Astrocyte (in vitro differentiated cells and primary cell): ENCODE results near the gene HDDC2. TPM values are rescaled to one million over a fixed set of nuclear protein-coding genes. Genes with fewer than 3 reads are reported as not detected.

ENCODE experiments used
- DNase-seq: peaks from one replicate; pipeline ENCODE4 v3.0.0-alpha.2; 2010; ENCODE audit warnings: low read depth
- FAIRE-seq: peaks from 2 replicates; lab custom pipeline; 2011; peaks lifted over from hg19 to GRCh38; lab: Jason Lieb, UNC
- H2AFZ ChIP-seq: 2 replicates; pipeline ENCODE4 v1.6.0; 2012; ENCODE audit warnings: low read depth, low read length, inconsistent platforms
- H3K27ac ChIP-seq: 2 replicates; pipeline ENCODE4 v1.5.1; 2011; ENCODE audit warnings: low read depth, low read length, inconsistent platforms
- H3K27me3 ChIP-seq: 2 replicates; pipeline ENCODE4 v1.6.0; 2011; ENCODE audit warnings: low read length, inconsistent platforms; ENCODE audit not compliant: insufficient read depth
- H3K36me3 ChIP-seq: 2 replicates; pipeline ENCODE4 v1.5.1; 2011; ENCODE audit warnings: low read length, inconsistent platforms; ENCODE audit not compliant: insufficient read depth
- H3K4me1 ChIP-seq: 2 replicates; pipeline ENCODE4 v1.5.1; 2011; ENCODE audit warnings: low read length, inconsistent platforms; ENCODE audit not compliant: insufficient read depth
- H3K4me2 ChIP-seq: 2 replicates; pipeline ENCODE4 v1.6.0; 2012; ENCODE audit warnings: low read length, inconsistent platforms
- H3K4me3 ChIP-seq: 2 replicates; pipeline ENCODE4 v1.5.1; 2011; ENCODE audit warnings: low read depth, mild to moderate bottlenecking, low read length, inconsistent platforms; ENCODE audit not compliant: insufficient read depth
- H3K79me2 ChIP-seq: 2 replicates; pipeline ENCODE4 v1.6.0; 2012; ENCODE audit warnings: mild to moderate bottlenecking, low read length, inconsistent platforms; ENCODE audit not compliant: insufficient read depth
- H3K9ac ChIP-seq: 2 replicates; pipeline ENCODE4 v1.6.0; 2012; ENCODE audit warnings: mild to moderate bottlenecking, low read length, inconsistent platforms
- H3K9me3 ChIP-seq: 2 replicates; pipeline ENCODE4 v1.5.1; 2012; ENCODE audit warnings: low read depth, mild to moderate bottlenecking, low read length, inconsistent platforms; ENCODE audit not compliant: insufficient read depth
- H4K20me1 ChIP-seq: 2 replicates; pipeline ENCODE4 v1.6.0; 2012; ENCODE audit warnings: low read length, inconsistent platforms; ENCODE audit not compliant: insufficient read depth
- H3K27ac Mint-ChIP-seq: one replicate; pipeline ENCODE4 v1.8.0; 2021; ENCODE audit warnings: mild to moderate bottlenecking, mixed read lengths; ENCODE audit not compliant: unreplicated experiment
- H3K27me3 Mint-ChIP-seq: one replicate; pipeline ENCODE4 v1.8.0; 2021; ENCODE audit warnings: low read depth, mixed read lengths; ENCODE audit not compliant: unreplicated experiment
- H3K36me3 Mint-ChIP-seq: one replicate; pipeline ENCODE4 v1.8.0; 2021; ENCODE audit warnings: low read depth, mixed read lengths; ENCODE audit not compliant: unreplicated experiment
- H3K4me1 Mint-ChIP-seq: one replicate; pipeline ENCODE4 v1.8.0; 2021; ENCODE audit warnings: low read depth, mixed read lengths; ENCODE audit not compliant: unreplicated experiment
- H3K4me3 Mint-ChIP-seq: one replicate; pipeline ENCODE4 v1.8.0; 2021; ENCODE audit warnings: mild to moderate bottlenecking, moderate library complexity, mixed read lengths; ENCODE audit not compliant: unreplicated experiment
- H3K9me3 Mint-ChIP-seq: one replicate; pipeline ENCODE4 v1.8.0; 2021; ENCODE audit warnings: mild to moderate bottlenecking, mixed read lengths; ENCODE audit not compliant: unreplicated experiment
- CTCF ChIP-seq: IDR thresholded peaks from 2 replicates; pipeline ENCODE4 v1.5.1; 2011; ENCODE audit warnings: low read depth, mild to moderate bottlenecking, inconsistent platforms, low read length, moderate library complexity; ENCODE audit not compliant: insufficient read depth
- EZH2 ChIP-seq: IDR thresholded peaks from 2 replicates; pipeline ENCODE4 v1.6.1; 2012; ENCODE audit warnings: mild to moderate bottlenecking, low read length, inconsistent platforms; ENCODE audit not compliant: insufficient read depth
- total RNA-seq: library from RNA; stranded (reverse); gene quantifications from 2 replicates; pipeline ENCODE4 v1.2.1, GENCODE V29; 2021

Gene HDDC2
- total RNA-seq, 1 donor from 2014 or later: 53.5 TPM

GRCh38 chr6:125312478-125312877, 10.7 kb upstream of the HDDC2 start:
- Mint-ChIP-seq H3K27ac (no peak overlapping the region), H3K4me1 (peaks cover 5% of the 10 kb centered on the region), H3K36me3 (no peaks in the 10 kb centered on the region), H3K4me3 (no peak overlapping the region), H3K27me3 (peaks cover 3% of the 10 kb centered on the region), H3K9me3 (no peaks in the 10 kb centered on the region)
- Histone ChIP-seq H3K27me3 (no peaks in the 10 kb centered on the region), H2AFZ (no peak overlapping the region), H3K9me3 (no peaks in the 10 kb centered on the region), H3K4me1 (no peaks in the 10 kb centered on the region), H4K20me1 (no peaks in the 10 kb centered on the region), H3K36me3 (no peaks in the 10 kb centered on the region), H3K9ac (no peak overlapping the region), H3K4me2 (no peak overlapping the region), H3K4me3 (no peak overlapping the region), H3K79me2 (no peaks in the 10 kb centered on the region), H3K27ac (no peak overlapping the region)
- FAIRE-seq: no peak
- no peak for DNase-seq
- no peak for TF ChIP-seq CTCF

- Histone ChIP-seq H3K27me3 (no peaks in the 10 kb centered on the region), H3K4me2 (no peak overlapping the region), H3K4me3 (no peak overlapping the region), H3K27ac (no peak overlapping the region), H3K79me2 (no peaks in the 10 kb centered on the region), H3K36me3 (no peaks in the 10 kb centered on the region), H2AFZ (no peak overlapping the region), H3K9me3 (no peaks in the 10 kb centered on the region), H3K9ac (no peak overlapping the region), H4K20me1 (no peaks in the 10 kb centered on the region), H3K4me1 (no peaks in the 10 kb centered on the region)
- peaks cover 3% of the 10 kb centered on the region for H3K27me3 Mint-ChIP-seq
- FAIRE-seq (no peak), DNase-seq (peak; percentile 29)
- H3K4me1 Mint-ChIP-seq: peaks cover 8% of the 10 kb centered on the region
- TF ChIP-seq CTCF (peak; percentile 94), EZH2 (no peak)
- no peak overlapping the region for H3K27ac Mint-ChIP-seq
- H3K9me3 Mint-ChIP-seq: no peaks in the 10 kb centered on the region
- no peaks in the 10 kb centered on the region for H3K36me3 Mint-ChIP-seq
- H3K4me3 Mint-ChIP-seq: no peak overlapping the region
Measured at GRCh38 chr6:125310994-125311649, 9.4 kb upstream of the HDDC2 start.

- Mint-ChIP-seq H3K27me3 (peaks cover 3% of the 10 kb centered on the region), H3K36me3 (no peaks in the 10 kb centered on the region), H3K4me1 (peaks cover 11% of the 10 kb centered on the region), H3K27ac (no peak overlapping the region), H3K4me3 (no peak overlapping the region), H3K9me3 (peaks cover 8% of the 10 kb centered on the region)
- Histone ChIP-seq H3K9me3 (no peaks in the 10 kb centered on the region), H3K4me2 (no peak overlapping the region), H4K20me1 (no peaks in the 10 kb centered on the region), H3K27ac (no peak overlapping the region), H3K4me1 (no peaks in the 10 kb centered on the region), H2AFZ (no peak overlapping the region), H3K79me2 (no peaks in the 10 kb centered on the region), H3K4me3 (no peak overlapping the region), H3K27me3 (no peaks in the 10 kb centered on the region), H3K36me3 (no peaks in the 10 kb centered on the region), H3K9ac (no peak overlapping the region)
- TF ChIP-seq CTCF: no peak
- TF ChIP-seq EZH2: no peak
- DNase-seq (no peak), FAIRE-seq (peak; percentile 5)
Measured at GRCh38 chr6:125307964-125308615, 6.3 kb upstream of the HDDC2 start.
